ENCODE data around the gene PBX1. TPM values are rescaled to one million over a fixed set of nuclear protein-coding genes. Genes with fewer than 3 reads are reported as not detected.

The PBX1 gene
- total and polyA plus RNA-seq, 4 donors = 7.8 to 112 (median 33.5) TPM

- H3K9ac ChIP-seq (ENCODE audit: insufficient read depth in 1 of 2, low read length in 2 of 2) = no peak overlapping the region
- no peak for ATAC-seq (ENCODE audit: insufficient read depth, low FRiP score)
- H3K4me3 ChIP-seq = no peak overlapping the region
- H3K36me3 ChIP-seq (ENCODE audit: control insufficient read depth in 4 of 4, insufficient read depth in 4 of 4, low read length in 4 of 4) = no peaks in the 10 kb centered on the region
- peaks cover 0 to 3% (median 0%) of the 10 kb centered on the region in 4 donors for H3K9me3 ChIP-seq (ENCODE audit: control insufficient read depth in 4 of 4, insufficient read depth in 3 of 4, low read length in 3 of 4)
- peaks cover 2 to 19% (median 14%) of the 10 kb centered on the region in 5 donors for H3K4me1 ChIP-seq (ENCODE audit: control insufficient read depth in 5 of 5, insufficient read depth in 5 of 5, low read length in 5 of 5)
- no peaks in the 10 kb centered on the region for H3K27me3 ChIP-seq (ENCODE audit: control insufficient read depth in 3 of 3, insufficient read depth in 3 of 3, low read length in 2 of 3)
- H3K27ac ChIP-seq (ENCODE audit: low read depth in 1 of 2, low read length in 1 of 2) = peak overlapping the region in 1 of 2 donors; percentile 21
- DNase-seq = no peak
- TF ChIP-seq CTCF (IDR thresholded peaks at IDR 0.05; ENCODE audit: control extremely low read depth, extremely low read depth) = no peak
These were observed 202.0 kb downstream of the PBX1 start for GRCh38 chr1:164761009-164761408.

- Histone ChIP-seq H3K9me3 (ENCODE audit: control insufficient read depth in 4 of 4, insufficient read depth in 3 of 4, low read length in 3 of 4) (peaks cover 0 to 3% (median 0%) of the 10 kb centered on the region in 4 donors), H3K4me3 (no peak overlapping the region), H3K27ac (ENCODE audit: low read depth in 1 of 2, low read length in 1 of 2) (no peak overlapping the region), H3K27me3 (ENCODE audit: control insufficient read depth in 3 of 3, insufficient read depth in 3 of 3, low read length in 2 of 3) (no peaks in the 10 kb centered on the region), H3K36me3 (ENCODE audit: control insufficient read depth in 4 of 4, insufficient read depth in 4 of 4, low read length in 4 of 4) (no peaks in the 10 kb centered on the region), H3K9ac (ENCODE audit: insufficient read depth in 1 of 2, low read length in 2 of 2) (no peak overlapping the region), H3K4me1 (ENCODE audit: control insufficient read depth in 5 of 5, insufficient read depth in 5 of 5, low read length in 5 of 5) (peaks cover 2 to 33% (median 14%) of the 10 kb centered on the region in 5 donors)
- ATAC-seq (ENCODE audit: insufficient read depth, low FRiP score) (no peak), DNase-seq (no peak)
- WGBS, 2 donors = 92 to 97% methylated on average over 2 of the region's 2 CpGs
- no peak for TF ChIP-seq CTCF (IDR thresholded peaks at IDR 0.05; ENCODE audit: control extremely low read depth, extremely low read depth)
These were observed 204.1 kb downstream of the PBX1 start for GRCh38 chr1:164763098-164763497.

GRCh38 chr1:164764333-164764732 lies 205.3 kb downstream of the PBX1 start:
- ATAC-seq (ENCODE audit: insufficient read depth, low FRiP score) (no peak), DNase-seq (no peak)
- no peak for TF ChIP-seq CTCF (IDR thresholded peaks at IDR 0.05; ENCODE audit: control extremely low read depth, extremely low read depth)
- Histone ChIP-seq H3K9ac (ENCODE audit: insufficient read depth in 1 of 2, low read length in 2 of 2) (no peak overlapping the region), H3K27me3 (ENCODE audit: control insufficient read depth in 3 of 3, insufficient read depth in 3 of 3, low read length in 2 of 3) (no peaks in the 10 kb centered on the region), H3K27ac (ENCODE audit: low read depth in 1 of 2, low read length in 1 of 2) (no peak overlapping the region), H3K4me1 (ENCODE audit: control insufficient read depth in 5 of 5, insufficient read depth in 5 of 5, low read length in 5 of 5) (peaks cover 2 to 42% (median 16%) of the 10 kb centered on the region in 5 donors), H3K4me3 (no peak overlapping the region), H3K9me3 (ENCODE audit: control insufficient read depth in 4 of 4, insufficient read depth in 3 of 4, low read length in 3 of 4) (no peaks in the 10 kb centered on the region), H3K36me3 (ENCODE audit: control insufficient read depth in 4 of 4, insufficient read depth in 4 of 4, low read length in 4 of 4) (no peaks in the 10 kb centered on the region)
- 94 to 97% methylated on average over 1 of the region's 1 CpG for WGBS, 2 donors

GRCh38 chr1:164765557-164765956 lies 206.6 kb downstream of the PBX1 start:
- peak overlapping the region in 1 of 2 donors; percentile 85 for H3K27ac ChIP-seq (ENCODE audit: low read depth in 1 of 2, low read length in 1 of 2)
- DNase-seq (no peak), ATAC-seq (ENCODE audit: insufficient read depth, low FRiP score) (peak; percentile 47)
- TF ChIP-seq CTCF (IDR thresholded peaks at IDR 0.05; ENCODE audit: control extremely low read depth, extremely low read depth) = no peak
- no peak overlapping the region for H3K9ac ChIP-seq (ENCODE audit: insufficient read depth in 1 of 2, low read length in 2 of 2)
- H3K36me3 ChIP-seq (ENCODE audit: control insufficient read depth in 4 of 4, insufficient read depth in 4 of 4, low read length in 4 of 4) = no peaks in the 10 kb centered on the region
- H3K4me1 ChIP-seq (ENCODE audit: control insufficient read depth in 5 of 5, insufficient read depth in 5 of 5, low read length in 5 of 5) = peaks cover 2 to 49% (median 15%) of the 10 kb centered on the region in 5 donors
- no peaks in the 10 kb centered on the region for H3K27me3 ChIP-seq (ENCODE audit: control insufficient read depth in 3 of 3, insufficient read depth in 3 of 3, low read length in 2 of 3)
- H3K9me3 ChIP-seq (ENCODE audit: control insufficient read depth in 4 of 4, insufficient read depth in 3 of 4, low read length in 3 of 4) = no peaks in the 10 kb centered on the region
- no peak overlapping the region for H3K4me3 ChIP-seq

Measured in lung (tissue), 12 donors.